IPS DF 6.9 (cell line): ENCODE measurements around the gene CACNA1C.

Experiments
- DNase-seq: peaks from one replicate; pipeline ENCODE4 v3.0.0-alpha.2; 2013; ENCODE audit warnings: low read depth, low spot score
- H3K27ac ChIP-seq: one replicate; pipeline ENCODE4 v1.5.1; 2013; ENCODE audit warnings: low read length, control low read depth
- H3K27me3 ChIP-seq: 2 replicates; pipeline ENCODE4 v1.6.1; 2013; ENCODE audit warnings: mild to moderate bottlenecking, low read length; ENCODE audit not compliant: control insufficient read depth, insufficient read depth
- H3K36me3 ChIP-seq: 2 replicates; pipeline ENCODE4 v1.6.1; 2013; ENCODE audit warnings: low read length; ENCODE audit not compliant: control insufficient read depth, insufficient read depth
- H3K4me1 ChIP-seq: 2 replicates; pipeline ENCODE4 v1.6.1; 2013; ENCODE audit warnings: low read length; ENCODE audit not compliant: control insufficient read depth, insufficient read depth
- H3K4me3 ChIP-seq: 2 replicates; pipeline ENCODE4 v1.5.1; 2013; ENCODE audit warnings: mild to moderate bottlenecking, low read length
- H3K9me3 ChIP-seq: 2 replicates; pipeline ENCODE4 v1.6.1; 2013; ENCODE audit warnings: low read length, inconsistent platforms; ENCODE audit not compliant: control insufficient read depth, insufficient read depth
- WGBS: extraction: QIAGEN DNeasy Blood & Tissue Kit; methylation state at CpG from one replicate; pipeline ENCODE4 v1.1.7; 2013; ENCODE audit warnings: mixed read lengths, missing lambda C conversion rate; ENCODE audit not compliant: insufficient read length, insufficient coverage; 5-methylcytosine and 5-hydroxymethylcytosine counted together

Gene CACNA1C

GRCh38 chr12:2298556-2299200, 245.9 kb downstream of the CACNA1C start:
- H3K27me3 ChIP-seq, result no peaks in the 10 kb centered on the region
- H3K4me1 ChIP-seq, result peaks cover 5% of the 10 kb centered on the region
- no peaks in the 10 kb centered on the region for H3K9me3 ChIP-seq
- no peak for DNase-seq
- H3K27ac ChIP-seq, result no peak overlapping the region
- H3K4me3 ChIP-seq, result no peak overlapping the region
- no CpG with 5 or more reads among the region's 12 CpGs for WGBS
- H3K36me3 ChIP-seq, result no peaks in the 10 kb centered on the region

GRCh38 chr12:2299206-2299605, 246.4 kb downstream of the CACNA1C start:
- WGBS, result no CpG with 5 or more reads among the region's 6 CpGs
- Histone ChIP-seq H3K36me3 (no peaks in the 10 kb centered on the region), H3K9me3 (no peaks in the 10 kb centered on the region), H3K4me3 (no peak overlapping the region), H3K4me1 (peaks cover 5% of the 10 kb centered on the region), H3K27me3 (no peaks in the 10 kb centered on the region), H3K27ac (no peak overlapping the region)
- DNase-seq, result no peak

- no peak overlapping the region for H3K27ac ChIP-seq
- no peak for DNase-seq
- H3K4me1 ChIP-seq, result peaks cover 5% of the 10 kb centered on the region
- no peaks in the 10 kb centered on the region for H3K27me3 ChIP-seq
- no peaks in the 10 kb centered on the region for H3K9me3 ChIP-seq
- H3K4me3 ChIP-seq, result no peak overlapping the region
- no CpG with 5 or more reads among the region's 6 CpGs for WGBS
- H3K36me3 ChIP-seq, result no peaks in the 10 kb centered on the region
Measured at GRCh38 chr12:2300168-2300567, 247.4 kb downstream of the CACNA1C start.

GRCh38 chr12:2300886-2301285, 248.1 kb downstream of the CACNA1C start:
- H3K9me3 ChIP-seq, result no peaks in the 10 kb centered on the region
- H3K4me1 ChIP-seq, result peaks cover 4% of the 10 kb centered on the region; the same call in 1 of the 2 replicates
- H3K27me3 ChIP-seq, result no peaks in the 10 kb centered on the region
- no peak overlapping the region for H3K4me3 ChIP-seq
- H3K36me3 ChIP-seq, result no peaks in the 10 kb centered on the region
- no peak for DNase-seq
- H3K27ac ChIP-seq, result no peak overlapping the region
- no CpG with 5 or more reads among the region's 11 CpGs for WGBS

GRCh38 chr12:2301531-2302461, 249.0 kb downstream of the CACNA1C start:
- H3K27me3 ChIP-seq, result no peaks in the 10 kb centered on the region
- H3K9me3 ChIP-seq, result no peaks in the 10 kb centered on the region
- no peak for DNase-seq
- H3K4me1 ChIP-seq, result peaks cover under 1% of the 10 kb centered on the region
- no peaks in the 10 kb centered on the region for H3K36me3 ChIP-seq
- H3K27ac ChIP-seq, result no peak overlapping the region
- no CpG with 5 or more reads among the region's 14 CpGs for WGBS
- no peak overlapping the region for H3K4me3 ChIP-seq

GRCh38 chr12:2302711-2303580, 250.2 kb downstream of the CACNA1C start:
- H3K27me3 ChIP-seq, result no peaks in the 10 kb centered on the region
- H3K4me1 ChIP-seq, result peaks cover 3% of the 10 kb centered on the region
- H3K36me3 ChIP-seq, result no peaks in the 10 kb centered on the region
- no CpG with 5 or more reads among the region's 21 CpGs for WGBS
- H3K4me3 ChIP-seq, result no peak overlapping the region
- no peak for DNase-seq
- H3K27ac ChIP-seq, result no peak overlapping the region
- no peaks in the 10 kb centered on the region for H3K9me3 ChIP-seq

- Histone ChIP-seq H3K27me3 (no peaks in the 10 kb centered on the region), H3K4me3 (no peak overlapping the region), H3K4me1 (peaks cover 3% of the 10 kb centered on the region), H3K36me3 (no peaks in the 10 kb centered on the region), H3K9me3 (no peaks in the 10 kb centered on the region), H3K27ac (no peak overlapping the region)
- WGBS, result no CpG with 5 or more reads among the region's 12 CpGs
- no peak for DNase-seq
Measured at GRCh38 chr12:2304223-2304622, 251.4 kb downstream of the CACNA1C start.

- Histone ChIP-seq H3K27me3 (no peaks in the 10 kb centered on the region), H3K4me1 (peaks cover 3% of the 10 kb centered on the region), H3K9me3 (no peaks in the 10 kb centered on the region), H3K4me3 (no peak overlapping the region), H3K27ac (no peak overlapping the region), H3K36me3 (no peaks in the 10 kb centered on the region)
- DNase-seq, result no peak
- WGBS, result no CpG with 5 or more reads among the region's 3 CpGs
Measured at GRCh38 chr12:2306012-2306411, 253.2 kb downstream of the CACNA1C start.

GRCh38 chr12:2306735-2307134, 253.9 kb downstream of the CACNA1C start:
- no peak overlapping the region for H3K4me3 ChIP-seq
- no peaks in the 10 kb centered on the region for H3K27me3 ChIP-seq
- H3K9me3 ChIP-seq, result no peaks in the 10 kb centered on the region
- no peak for DNase-seq
- H3K27ac ChIP-seq, result no peak overlapping the region
- H3K36me3 ChIP-seq, result no peaks in the 10 kb centered on the region
- peaks cover 3% of the 10 kb centered on the region for H3K4me1 ChIP-seq
- WGBS, result no CpG with 5 or more reads among the region's 4 CpGs

GRCh38 chr12:2307550-2307949, 254.8 kb downstream of the CACNA1C start:
- DNase-seq, result no peak
- H3K36me3 ChIP-seq, result no peaks in the 10 kb centered on the region
- H3K27ac ChIP-seq, result no peak overlapping the region
- no peaks in the 10 kb centered on the region for H3K27me3 ChIP-seq
- peaks cover 3% of the 10 kb centered on the region for H3K4me1 ChIP-seq
- no peak overlapping the region for H3K4me3 ChIP-seq
- H3K9me3 ChIP-seq, result no peaks in the 10 kb centered on the region
- WGBS, result no CpG with 5 or more reads among the region's 3 CpGs
